PC-3 (cell line): ENCODE data around the gene WDR26. TPM values are rescaled to one million over a fixed set of nuclear protein-coding genes. Genes with fewer than 3 reads are reported as not detected.

Source experiments
- ATAC-seq: fragments of 200-7000 bp; cut with Tn5 transposase; 2 replicates; pipeline ENCODE4 v1.9.1; 2020; ENCODE audit warnings: mild to moderate bottlenecking, moderate library complexity
- BruUV-seq: library from RNA; stranded (reverse); fragments of 400-500 nt; replicated peaks from 2 replicates; lab custom pipeline; 2021; lab: Mats Ljungman, UMichigan
- CTCF ChIA-PET: fragments of 300-600 bp; sonication (Branson Sonifier 250); formaldehyde crosslinking; loops from one replicate; lab custom pipeline; 2022; ENCODE audit warnings: antibody characterized with exemption; lab: Charles Lee
- POLR2A ChIA-PET: fragments of 300-600 bp; sonication (Branson Sonifier 250); formaldehyde crosslinking; loops from one replicate; lab custom pipeline; 2022; ENCODE audit warnings: antibody characterized with exemption; ENCODE audit not compliant: unreplicated experiment; lab: Charles Lee
- DNase-seq: peaks from one replicate; pipeline ENCODE4 v3.0.0-alpha.2; 2015
- H2AFZ ChIP-seq: fragments of 300-600 bp; sonication (generic); 2 replicates; pipeline ENCODE4 v1.6.0; 2016; ENCODE audit warnings: antibody characterized with exemption, low read length
- H3F3A ChIP-seq: fragments of 300-600 bp; sonication (generic); one replicate; pipeline ENCODE4 v1.6.0; 2017; ENCODE audit warnings: antibody characterized with exemption, low read length, control low read depth, mild to moderate bottlenecking; ENCODE audit not compliant: unreplicated experiment
- H3K27ac ChIP-seq: fragments of 300-600 bp; sonication (generic); 2 replicates; pipeline ENCODE4 v1.5.1; 2016; ENCODE audit warnings: mild to moderate bottlenecking, low read length
- H3K27me3 ChIP-seq: fragments of 300-600 bp; sonication (generic); 2 replicates; pipeline ENCODE4 v1.6.1; 2016; ENCODE audit warnings: low read length, mixed read lengths
- H3K36me3 ChIP-seq: fragments of 300-600 bp; sonication (generic); 2 replicates; pipeline ENCODE4 v1.6.1; 2016; ENCODE audit warnings: low read depth, mixed run types, low read length, mixed read lengths
- H3K4me1 ChIP-seq: fragments of 300-600 bp; sonication (generic); 2 replicates; pipeline ENCODE4 v1.5.1; 2016; ENCODE audit warnings: low read length; ENCODE audit not compliant: insufficient read depth
- H3K4me2 ChIP-seq: fragments of 300-600 bp; sonication (generic); 2 replicates; pipeline ENCODE4 v1.6.0; 2016; ENCODE audit warnings: low read length
- H3K4me3 ChIP-seq: fragments of 300-600 bp; sonication (generic); 2 replicates; pipeline ENCODE4 v1.5.1; 2016; ENCODE audit warnings: mild to moderate bottlenecking, low read length, mixed read lengths
- H3K79me2 ChIP-seq: fragments of 300-600 bp; sonication (generic); 2 replicates; pipeline ENCODE4 v1.6.1; 2017; ENCODE audit warnings: low read length, mixed read lengths
- H3K9ac ChIP-seq: fragments of 300-600 bp; sonication (generic); 2 replicates; pipeline ENCODE4 v1.6.0; 2016; ENCODE audit warnings: mild to moderate bottlenecking, low read length
- H3K9me2 ChIP-seq: fragments of 300-600 bp; sonication (generic); replicated peaks from 2 replicates; pipeline ENCODE4 v1.6.1; 2016; ENCODE audit warnings: mixed run types, low read length, mixed read lengths
- H3K9me3 ChIP-seq: fragments of 300-600 bp; sonication (generic); 2 replicates; pipeline ENCODE4 v1.6.1; 2016; ENCODE audit warnings: low read length, mixed read lengths
- H4K20me1 ChIP-seq: fragments of 300-600 bp; sonication (generic); 2 replicates; pipeline ENCODE4 v1.6.1; 2016; ENCODE audit warnings: low read length, mixed read lengths
- EZH2 ChIP-seq: fragments of 300-600 bp; sonication (generic); IDR thresholded peaks from one replicate; pipeline ENCODE4 v1.6.1; 2017; ENCODE audit warnings: antibody characterized with exemption, mild to moderate bottlenecking, low read length; ENCODE audit not compliant: unreplicated experiment
- EZH2phosphoT487 ChIP-seq: fragments of 300-600 bp; sonication (generic); IDR thresholded peaks from 2 replicates; pipeline ENCODE4 v1.6.1; 2018; ENCODE audit warnings: mild to moderate bottlenecking, antibody characterized with exemption, low read length, borderline replicate concordance
- intact Hi-C: fragments of 100-400 bp; cut with micrococcal nuclease; formaldehyde crosslinking; loops from 2 replicates; pipeline ENCODE4 v1.9.0; 2023
- total RNA-seq: library from RNA; depleted of rRNA; stranded (reverse); fragments of >200 nt; gene quantifications from 2 replicates; pipeline ENCODE4 v1.2.3, GENCODE V29; 2014
- TF ChIP-seq, protein P1 (sequence below): fragments of 300-600 bp; sonication (generic); conservative IDR thresholded peaks from 2 replicates; pipeline ENCODE4 v1.5.1; 2017; ENCODE audit warnings: antibody characterized with exemption, low read depth, mild to moderate bottlenecking, low read length

The WDR26 gene
- total RNA-seq, 1 experiment from 2014 or later, result 40.7 TPM

DNA sequence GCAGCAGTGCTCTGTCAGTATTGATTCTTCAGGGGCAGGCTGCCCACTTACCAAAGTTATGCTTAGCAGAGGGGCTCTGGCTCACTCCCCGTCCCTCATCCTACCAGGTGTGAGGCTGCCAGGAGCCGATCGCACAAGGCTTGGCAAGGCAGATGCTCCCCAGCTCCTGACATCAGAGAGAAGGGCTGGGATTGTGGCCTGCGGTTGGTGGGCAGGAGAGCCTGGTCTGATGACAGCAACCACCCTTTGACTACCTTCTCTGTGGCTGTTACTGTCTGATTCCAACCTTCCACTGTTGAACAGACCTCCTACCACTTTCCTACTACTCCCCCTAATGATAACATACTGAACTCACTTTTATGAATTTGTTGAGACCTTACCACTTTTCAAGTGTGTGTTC, 23.7 kb upstream of the WDR26 start:
- POLR2A ChIA-PET, result interaction anchor here (0.7 kb wide), 1 partner anchor 175 kb away, joined by 4 read pairs; no protein-coding TSS in a partner anchor

DNA sequence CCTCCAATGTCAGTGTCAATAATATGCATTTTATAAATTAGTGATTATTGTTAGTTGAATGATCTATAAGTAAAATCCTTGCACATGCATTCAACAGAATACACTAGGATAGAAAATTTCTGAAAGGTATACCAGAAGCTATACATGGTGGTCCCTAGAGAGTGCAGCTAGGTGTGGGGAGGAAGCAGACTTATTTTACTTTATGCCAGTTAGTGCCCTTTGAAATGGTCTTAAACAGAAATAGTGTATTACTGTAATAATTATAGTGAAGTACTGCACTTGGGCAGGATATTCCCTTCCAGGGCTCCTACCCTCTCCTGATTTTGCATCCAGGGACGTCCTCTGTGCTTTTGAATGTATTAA, 23.2 kb upstream of the WDR26 start:
- Histone ChIP-seq H3K9me3 (no peaks in the 10 kb centered on the region), H3K36me3 (peaks cover 3% of the 10 kb centered on the region; the same call in 1 of the 2 replicates), H3K27ac (no peak overlapping the region), H3K4me3 (no peak overlapping the region), H3K9me2 (no peaks in the 10 kb centered on the region), H3K4me2 (no peak overlapping the region; the same call in 1 of the 2 replicates), H4K20me1 (no peaks in the 10 kb centered on the region), H3K9ac (no peak overlapping the region), H3F3A (peaks cover 9% of the 10 kb centered on the region), H3K4me1 (peaks cover 42% of the 10 kb centered on the region), H3K79me2 (peaks cover 7% of the 10 kb centered on the region), H3K27me3 (no peaks in the 10 kb centered on the region), H2AFZ (no peak overlapping the region)
- ATAC-seq, result no peak
- no peak for DNase-seq
- TF ChIP-seq, protein P1, sequence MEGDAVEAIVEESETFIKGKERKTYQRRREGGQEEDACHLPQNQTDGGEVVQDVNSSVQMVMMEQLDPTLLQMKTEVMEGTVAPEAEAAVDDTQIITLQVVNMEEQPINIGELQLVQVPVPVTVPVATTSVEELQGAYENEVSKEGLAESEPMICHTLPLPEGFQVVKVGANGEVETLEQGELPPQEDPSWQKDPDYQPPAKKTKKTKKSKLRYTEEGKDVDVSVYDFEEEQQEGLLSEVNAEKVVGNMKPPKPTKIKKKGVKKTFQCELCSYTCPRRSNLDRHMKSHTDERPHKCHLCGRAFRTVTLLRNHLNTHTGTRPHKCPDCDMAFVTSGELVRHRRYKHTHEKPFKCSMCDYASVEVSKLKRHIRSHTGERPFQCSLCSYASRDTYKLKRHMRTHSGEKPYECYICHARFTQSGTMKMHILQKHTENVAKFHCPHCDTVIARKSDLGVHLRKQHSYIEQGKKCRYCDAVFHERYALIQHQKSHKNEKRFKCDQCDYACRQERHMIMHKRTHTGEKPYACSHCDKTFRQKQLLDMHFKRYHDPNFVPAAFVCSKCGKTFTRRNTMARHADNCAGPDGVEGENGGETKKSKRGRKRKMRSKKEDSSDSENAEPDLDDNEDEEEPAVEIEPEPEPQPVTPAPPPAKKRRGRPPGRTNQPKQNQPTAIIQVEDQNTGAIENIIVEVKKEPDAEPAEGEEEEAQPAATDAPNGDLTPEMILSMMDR, result 0 out of 2 replicates have a peak, but pooled peaks have one; percentile 4
- no peak for TF ChIP-seq EZH2
- CTCF ChIA-PET, result interaction anchor here (0.5 to 1.4 kb wide), 9 partner anchors 27 to 987 kb away, joined by 3 to 10 read pairs (median 6); no protein-coding TSS in a partner anchor
- no TSS peak for BruUV-seq
- intact Hi-C loops, result loop anchor here (1.0 to 10.0 kb wide), 8 partner anchors 30 to 341 kb away; partner anchors contain the start of genes CNIH4 and NVL
- POLR2A ChIA-PET, result interaction anchor here (0.6 to 1.1 kb wide), 2 partner anchors 26 to 40 kb away, joined by 8 to 9 read pairs; no protein-coding TSS in a partner anchor

More for the DNA sequence above, 23.7 kb upstream of the WDR26 start:
- H2AFZ ChIP-seq, result no peak overlapping the region
- no TSS peak for BruUV-seq
- H3K4me2 ChIP-seq, result no peak overlapping the region
- CTCF ChIA-PET, result interaction anchor here (0.5 to 1.4 kb wide), 2 partner anchors 30 to 40 kb away, joined by 6 to 9 read pairs; no protein-coding TSS in a partner anchor
- intact Hi-C loops, result loop anchor here (5.0 to 10.0 kb wide), 3 partner anchors 34 to 76 kb away; no protein-coding TSS in a partner anchor
- H3K36me3 ChIP-seq, result peaks cover 3% of the 10 kb centered on the region; the same call in 1 of the 2 replicates
- no peak overlapping the region for H3K9ac ChIP-seq
- DNase-seq, result no peak
- H3K4me3 ChIP-seq, result no peak overlapping the region
- TF ChIP-seq EZH2phosphoT487 (no peak), EZH2 (no peak)
- TF ChIP-seq, protein P1, result no peak
- ATAC-seq, result no peak
- peaks cover 9% of the 10 kb centered on the region for H3F3A ChIP-seq
- peaks cover 7% of the 10 kb centered on the region for H3K79me2 ChIP-seq
- no peak overlapping the region for H3K27ac ChIP-seq
- H3K27me3 ChIP-seq, result no peaks in the 10 kb centered on the region
- H3K9me2 ChIP-seq, result no peaks in the 10 kb centered on the region
- no peaks in the 10 kb centered on the region for H3K9me3 ChIP-seq
- H3K4me1 ChIP-seq, result peaks cover 40% of the 10 kb centered on the region
- no peaks in the 10 kb centered on the region for H4K20me1 ChIP-seq

DNA sequence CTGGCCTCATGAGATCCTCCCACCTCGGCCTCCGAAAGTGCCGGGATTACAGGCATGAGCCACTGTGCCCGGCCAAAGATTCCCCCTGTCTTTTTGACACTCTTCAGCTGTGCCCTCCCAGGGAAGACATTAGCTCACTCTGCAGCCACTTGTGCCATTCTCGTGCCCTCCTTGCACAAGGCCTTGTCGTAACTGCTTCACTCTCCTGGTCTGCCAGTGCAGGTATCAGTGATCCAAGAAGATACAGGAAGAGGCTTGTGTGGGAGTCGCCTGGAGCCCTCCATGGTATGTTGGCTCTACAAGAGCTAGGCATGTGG, 22.0 kb upstream of the WDR26 start:
- CTCF ChIA-PET, result interaction anchor here (0.8 to 1.2 kb wide), 4 partner anchors 24 to 57 kb away, joined by 3 to 10 read pairs (median 4); no protein-coding TSS in a partner anchor
- no peak for DNase-seq
- no peak for ATAC-seq
- Histone ChIP-seq H3F3A (peaks cover 9% of the 10 kb centered on the region), H3K27ac (peak overlapping the region; percentile 87), H3K27me3 (no peaks in the 10 kb centered on the region), H3K4me2 (peak overlapping the region; percentile 58), H3K9me2 (no peaks in the 10 kb centered on the region), H3K4me1 (peaks cover 42% of the 10 kb centered on the region), H3K9ac (peak overlapping the region; percentile 48), H4K20me1 (no peaks in the 10 kb centered on the region), H3K79me2 (peaks cover 7% of the 10 kb centered on the region), H3K4me3 (no peak overlapping the region; the same call in 1 of the 2 replicates), H3K36me3 (peaks cover 3% of the 10 kb centered on the region; the same call in 1 of the 2 replicates), H2AFZ (peak overlapping the region; percentile 85), H3K9me3 (no peaks in the 10 kb centered on the region)
- TF ChIP-seq EZH2, result no peak
- no peak for TF ChIP-seq EZH2phosphoT487
- TF ChIP-seq, protein P1, result no peak
- no TSS peak for BruUV-seq
- intact Hi-C loops, result loop anchor here (2.0 to 10.0 kb wide), 5 partner anchors 36 to 340 kb away; no protein-coding TSS in a partner anchor
- POLR2A ChIA-PET, result interaction anchor here (0.6 to 1.1 kb wide), 4 partner anchors 25 to 75 kb away, joined by 3 to 8 read pairs (median 4); no protein-coding TSS in a partner anchor
